Progenitor cell of endocrine pancreas (in vitro differentiated cells): ENCODE measurements around the gene CYTH1. TPM values are rescaled to one million over a fixed set of nuclear protein-coding genes. Genes with fewer than 3 reads are reported as not detected.

Experiments used
- DNase-seq: peaks from one replicate; pipeline ENCODE4 v3.0.0; 2021; ENCODE audit warnings: low spot score; ENCODE audit not compliant: unreplicated experiment
- H3K27ac Mint-ChIP-seq: 2 replicates; pipeline ENCODE4 v1.8.0; 2021; ENCODE audit warnings: mild to moderate bottlenecking, moderate library complexity, mixed read lengths
- H3K27me3 Mint-ChIP-seq: 2 replicates; pipeline ENCODE4 v1.8.0; 2021; ENCODE audit warnings: mixed read lengths
- H3K36me3 Mint-ChIP-seq: 2 replicates; pipeline ENCODE4 v1.8.0; 2022; ENCODE audit warnings: mixed read lengths; ENCODE audit not compliant: insufficient read depth
- H3K4me1 Mint-ChIP-seq: 2 replicates; pipeline ENCODE4 v1.8.0; 2021; ENCODE audit warnings: low read depth, mixed read lengths
- H3K4me3 Mint-ChIP-seq: 2 replicates; pipeline ENCODE4 v1.8.0; 2021; ENCODE audit warnings: low read depth, mild to moderate bottlenecking, moderate library complexity, mixed read lengths
- H3K9me3 Mint-ChIP-seq: 2 replicates; pipeline ENCODE4 v1.8.0; 2021; ENCODE audit warnings: low read depth, mixed read lengths
- CTCF ChIP-seq: fragments of 200-600 bp; sonication (generic); IDR thresholded peaks from one replicate; pipeline ENCODE4 v1.5.0; 2021; ENCODE audit warnings: antibody characterized with exemption, mild to moderate bottlenecking; ENCODE audit not compliant: unreplicated experiment
- total RNA-seq: library from RNA; stranded (reverse); gene quantifications from 2 replicates; pipeline ENCODE4 v1.2.1, GENCODE V29; 2021

The CYTH1 gene
- total RNA-seq, 1 donor from 2014 or later, result 33.3 TPM

- H3K36me3 Mint-ChIP-seq, result no peaks in the 10 kb centered on the region
- H3K4me3 Mint-ChIP-seq, result no peak overlapping the region
- no peaks in the 10 kb centered on the region for H3K9me3 Mint-ChIP-seq
- H3K27ac Mint-ChIP-seq, result no peak overlapping the region
- no peak for TF ChIP-seq CTCF
- no peak for DNase-seq
- no peaks in the 10 kb centered on the region for H3K27me3 Mint-ChIP-seq
- peaks cover 11% of the 10 kb centered on the region for H3K4me1 Mint-ChIP-seq
Observed at GRCh38 chr17:78766743-78767294, 15.3 kb downstream of the CYTH1 start.

GRCh38 chr17:78766225-78766624 is 15.8 kb downstream of the CYTH1 start:
- no peak for TF ChIP-seq CTCF
- peaks cover 11% of the 10 kb centered on the region for H3K4me1 Mint-ChIP-seq
- no peak for DNase-seq
- no peaks in the 10 kb centered on the region for H3K9me3 Mint-ChIP-seq
- H3K4me3 Mint-ChIP-seq, result no peak overlapping the region
- no peak overlapping the region for H3K27ac Mint-ChIP-seq
- no peaks in the 10 kb centered on the region for H3K36me3 Mint-ChIP-seq
- no peaks in the 10 kb centered on the region for H3K27me3 Mint-ChIP-seq

- H3K4me1 Mint-ChIP-seq, result peaks cover 11% of the 10 kb centered on the region
- H3K9me3 Mint-ChIP-seq, result no peaks in the 10 kb centered on the region
- H3K36me3 Mint-ChIP-seq, result no peaks in the 10 kb centered on the region
Observed at GRCh38 chr17:78765821-78766220, 16.3 kb downstream of the CYTH1 start.

GRCh38 chr17:78764871-78765270 is 17.2 kb downstream of the CYTH1 start:
- Mint-ChIP-seq H3K4me1 (peaks cover 12% of the 10 kb centered on the region), H3K4me3 (no peak overlapping the region), H3K36me3 (no peaks in the 10 kb centered on the region), H3K9me3 (no peaks in the 10 kb centered on the region), H3K27me3 (no peaks in the 10 kb centered on the region), H3K27ac (peak overlapping the region; percentile 79)
- no peak for TF ChIP-seq CTCF
- no peak for DNase-seq

More at GRCh38 chr17:78765821-78766220, 16.3 kb downstream of the CYTH1 start:
- H3K4me3 Mint-ChIP-seq, result no peak overlapping the region
- H3K27me3 Mint-ChIP-seq, result no peaks in the 10 kb centered on the region
- H3K27ac Mint-ChIP-seq, result no peak overlapping the region
- DNase-seq, result no peak
- no peak for TF ChIP-seq CTCF

GRCh38 chr17:78763561-78763960 is 18.5 kb downstream of the CYTH1 start:
- no peaks in the 10 kb centered on the region for H3K9me3 Mint-ChIP-seq
- no peaks in the 10 kb centered on the region for H3K36me3 Mint-ChIP-seq
- no peak overlapping the region for H3K4me3 Mint-ChIP-seq
- no peak overlapping the region for H3K27ac Mint-ChIP-seq
- H3K4me1 Mint-ChIP-seq, result peaks cover 22% of the 10 kb centered on the region
- H3K27me3 Mint-ChIP-seq, result no peaks in the 10 kb centered on the region
- DNase-seq, result no peak
- no peak for TF ChIP-seq CTCF
